Putamen (tissue), 1 donor: ENCODE data around the gene CPNE5.
"Not testable (repeated sequence)": the region's sequence is repeated elsewhere in the genome, so short reads cannot be mapped to it uniquely, and the experiment has no call there.

Source experiments
- DNase-seq: peaks from one replicate; pipeline ENCODE4 v3.0.0-alpha.2; 2016; ENCODE audit warnings: low spot score

Gene CPNE5

DNA sequence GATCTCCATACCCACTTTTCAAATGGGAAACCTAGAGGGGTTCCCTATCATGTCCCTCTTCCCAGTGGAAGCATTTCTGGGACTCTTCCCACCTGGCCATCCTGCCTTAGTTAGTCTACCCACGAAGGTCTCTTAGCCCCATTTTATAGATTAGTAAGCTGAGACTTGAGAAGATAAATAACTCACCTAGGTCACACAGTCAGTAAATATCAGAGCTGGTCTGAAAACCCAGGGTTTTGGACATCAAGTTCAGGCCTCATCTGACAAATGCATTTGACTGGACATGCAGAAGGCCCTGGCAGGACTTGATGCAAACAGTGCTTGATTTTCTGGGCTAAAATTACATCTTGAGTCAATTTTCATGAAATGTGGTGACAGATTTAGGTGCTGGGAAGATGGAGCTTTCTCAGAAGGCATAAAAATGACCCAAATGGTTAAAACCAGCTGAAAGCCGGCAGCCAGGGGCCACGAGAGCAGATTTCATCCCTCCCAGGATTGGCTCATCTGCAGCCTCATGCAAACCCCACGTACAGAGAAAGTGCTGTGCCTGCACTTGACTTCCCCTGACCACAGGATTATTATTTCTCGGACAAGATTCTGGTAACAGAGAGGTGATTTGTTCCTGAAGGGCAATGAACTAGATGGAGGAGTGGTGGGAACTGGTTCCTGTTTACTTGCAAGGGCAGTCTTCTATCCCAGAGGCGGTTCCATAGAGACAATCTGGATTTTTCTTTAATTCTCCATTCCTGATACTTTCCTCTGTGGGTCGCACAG, 23.1 kb downstream of the CPNE5 start:
- no peak for DNase-seq

- DNase-seq, result no peak
These were observed 25.0 kb downstream of the CPNE5 start for GRCh38 chr6:36814249-36814648.

DNA sequence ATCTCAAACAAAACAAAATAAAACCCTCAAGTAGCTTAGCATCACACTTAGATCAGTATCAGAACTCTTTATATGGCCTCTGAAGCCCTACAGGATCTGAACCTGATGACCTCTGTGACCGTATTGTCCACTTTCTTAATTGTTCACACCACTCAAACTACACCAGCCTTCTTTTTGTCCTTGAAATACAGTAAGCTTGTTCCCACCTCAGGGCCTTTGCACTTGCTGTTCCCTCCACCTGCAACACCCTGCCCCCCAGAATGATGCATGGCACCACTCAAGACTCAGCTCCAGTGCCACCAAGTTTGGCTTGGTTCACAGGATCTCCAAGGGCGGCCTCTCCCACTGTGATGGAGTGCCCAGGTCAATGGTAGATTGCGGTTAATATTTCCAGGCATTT, 25.7 kb downstream of the CPNE5 start:
- no peak for DNase-seq

GRCh38 chr6:36813047-36813446, 26.2 kb downstream of the CPNE5 start:
- DNase-seq, result not testable (repeated sequence)

GRCh38 chr6:36809941-36810803, 29.1 kb downstream of the CPNE5 start:
- DNase-seq, result no peak

GRCh38 chr6:36809156-36809555, 30.1 kb downstream of the CPNE5 start:
- DNase-seq, result no peak

GRCh38 chr6:36808634-36809033, 30.6 kb downstream of the CPNE5 start:
- no peak for DNase-seq

DNA sequence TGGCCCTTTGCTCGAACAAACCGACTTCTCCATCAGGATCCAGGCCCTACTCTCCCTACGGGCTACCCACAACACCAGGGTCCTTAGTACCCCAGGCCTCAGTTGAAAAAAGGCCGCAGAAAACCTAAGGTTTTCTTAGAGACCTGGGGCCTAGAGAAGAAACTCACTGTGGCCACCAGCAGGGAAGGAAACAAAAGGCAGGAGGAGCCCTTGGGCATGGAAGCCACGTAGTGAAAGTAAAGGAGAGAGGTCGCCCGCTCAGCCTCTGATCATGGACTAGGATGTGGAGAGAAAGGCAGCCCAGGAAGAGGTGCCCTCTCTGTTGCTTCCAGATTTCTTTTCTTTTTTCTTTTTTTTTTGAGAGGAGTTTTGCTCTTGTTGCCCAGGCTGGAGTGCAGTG, 31.5 kb downstream of the CPNE5 start:
- DNase-seq, result no peak

- no peak for DNase-seq
These were observed 32.1 kb downstream of the CPNE5 start for GRCh38 chr6:36807143-36807542.

DNA sequence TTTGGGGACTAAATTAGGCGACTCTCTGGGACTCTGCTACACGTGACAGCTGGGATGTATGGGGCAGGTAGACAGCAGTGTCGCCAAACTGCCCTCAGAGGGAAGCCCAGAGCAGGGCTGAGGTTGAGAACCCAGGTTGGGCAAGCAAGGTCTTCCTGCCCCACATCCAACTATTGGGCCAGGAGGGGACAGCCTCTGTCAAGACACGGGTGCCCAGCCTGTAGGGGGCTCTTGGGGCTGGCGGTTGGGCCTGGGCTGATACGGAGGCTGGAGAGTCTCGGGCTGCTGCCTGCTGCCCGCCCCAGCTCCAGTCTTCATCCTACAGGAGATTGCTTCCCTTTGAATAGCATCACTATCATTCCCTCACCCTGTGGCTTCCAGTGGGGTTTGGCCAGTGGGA, 33.3 kb downstream of the CPNE5 start:
- no peak for DNase-seq

GRCh38 chr6:36805096-36805797, 34.0 kb downstream of the CPNE5 start:
- no peak for DNase-seq

DNA sequence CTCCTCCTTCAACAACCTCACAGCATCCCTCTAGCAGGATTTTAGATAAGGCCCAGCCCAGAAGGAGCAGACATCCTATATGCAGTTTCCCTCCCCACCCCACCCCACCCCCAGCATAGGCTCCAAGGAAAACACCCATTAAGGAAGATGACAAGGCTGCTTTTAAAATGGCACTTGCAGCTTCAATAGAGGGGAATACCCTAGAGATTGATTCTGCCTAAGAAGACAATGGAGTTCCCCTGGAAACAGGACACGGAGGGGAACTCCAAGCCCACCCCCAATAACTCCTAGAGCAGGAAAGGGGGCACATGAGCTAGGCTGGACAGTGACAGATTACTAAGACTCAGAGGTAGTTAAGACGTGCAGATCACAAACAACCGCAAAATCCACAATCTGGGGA, 34.7 kb downstream of the CPNE5 start:
- no peak for DNase-seq

GRCh38 chr6:36803908-36804307, 35.3 kb downstream of the CPNE5 start:
- no peak for DNase-seq

GRCh38 chr6:36803482-36803881, 35.8 kb downstream of the CPNE5 start:
- no peak for DNase-seq

- no peak for DNase-seq
These were observed 38.8 kb downstream of the CPNE5 start for GRCh38 chr6:36800223-36801076.

- DNase-seq, result no peak
These were observed 40.4 kb downstream of the CPNE5 start for GRCh38 chr6:36798852-36799251.

DNA sequence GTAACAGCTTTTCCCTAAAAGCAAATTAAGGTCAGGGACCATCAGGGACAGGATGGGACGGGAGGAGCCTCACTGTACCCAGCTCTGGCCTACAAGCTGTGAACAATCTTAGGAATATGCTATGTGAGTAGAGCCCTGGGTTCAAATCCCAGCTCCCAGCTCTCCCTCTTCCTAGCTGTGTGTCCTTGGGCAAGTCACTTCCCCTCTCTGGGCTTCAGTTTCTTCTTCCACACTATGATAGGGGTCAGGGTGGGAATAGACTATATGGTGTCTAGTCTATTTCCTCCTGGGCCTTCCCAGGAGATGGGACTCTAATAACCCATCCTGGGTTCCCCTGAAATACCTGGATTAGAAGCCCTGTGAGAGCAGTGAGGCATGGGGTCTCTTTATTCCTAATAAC, 41.6 kb downstream of the CPNE5 start:
- no peak for DNase-seq

GRCh38 chr6:36797055-36797454, 42.2 kb downstream of the CPNE5 start:
- no peak for DNase-seq

GRCh38 chr6:36794713-36795065, 44.6 kb downstream of the CPNE5 start:
- no peak for DNase-seq

DNA sequence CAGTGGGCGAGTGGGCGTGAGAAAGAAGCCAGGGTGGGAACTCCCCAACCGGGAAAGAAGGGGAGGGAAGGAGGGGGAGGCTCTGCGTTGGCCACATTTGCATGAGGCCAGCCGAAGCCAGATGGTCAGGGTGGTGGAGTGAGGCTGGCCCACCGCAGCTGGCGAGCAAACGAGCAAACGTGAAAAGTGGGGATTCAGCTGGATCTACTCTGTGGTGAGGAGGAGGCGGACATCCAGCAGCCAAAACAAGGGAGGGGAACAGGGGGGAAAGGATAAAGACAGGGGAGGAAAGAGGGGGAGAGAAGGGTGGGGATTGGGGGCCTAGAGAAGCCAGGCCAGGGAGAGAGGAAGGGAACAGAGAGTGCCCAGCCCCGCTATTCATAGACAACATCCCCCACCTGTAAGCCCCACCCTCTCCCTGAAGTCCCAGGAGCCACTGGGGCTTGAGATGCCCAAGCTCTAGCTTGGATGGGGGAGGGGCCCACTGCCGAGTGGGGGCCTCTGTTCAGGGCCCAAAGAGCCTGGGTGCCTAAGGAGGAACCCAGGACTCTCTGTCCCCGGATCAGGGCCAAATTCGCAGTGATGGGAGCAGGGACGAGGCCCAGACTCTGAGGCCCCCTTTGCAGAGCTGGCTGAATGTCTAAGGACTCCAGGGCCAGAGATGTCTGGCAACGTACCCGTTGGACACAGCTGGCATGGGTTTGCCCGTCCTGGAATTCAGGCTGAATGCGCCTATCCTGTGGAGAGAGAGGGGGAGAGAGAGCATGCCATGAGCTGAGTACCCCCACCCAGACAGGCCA, 45.1 kb downstream of the CPNE5 start:
- no peak for DNase-seq

DNA sequence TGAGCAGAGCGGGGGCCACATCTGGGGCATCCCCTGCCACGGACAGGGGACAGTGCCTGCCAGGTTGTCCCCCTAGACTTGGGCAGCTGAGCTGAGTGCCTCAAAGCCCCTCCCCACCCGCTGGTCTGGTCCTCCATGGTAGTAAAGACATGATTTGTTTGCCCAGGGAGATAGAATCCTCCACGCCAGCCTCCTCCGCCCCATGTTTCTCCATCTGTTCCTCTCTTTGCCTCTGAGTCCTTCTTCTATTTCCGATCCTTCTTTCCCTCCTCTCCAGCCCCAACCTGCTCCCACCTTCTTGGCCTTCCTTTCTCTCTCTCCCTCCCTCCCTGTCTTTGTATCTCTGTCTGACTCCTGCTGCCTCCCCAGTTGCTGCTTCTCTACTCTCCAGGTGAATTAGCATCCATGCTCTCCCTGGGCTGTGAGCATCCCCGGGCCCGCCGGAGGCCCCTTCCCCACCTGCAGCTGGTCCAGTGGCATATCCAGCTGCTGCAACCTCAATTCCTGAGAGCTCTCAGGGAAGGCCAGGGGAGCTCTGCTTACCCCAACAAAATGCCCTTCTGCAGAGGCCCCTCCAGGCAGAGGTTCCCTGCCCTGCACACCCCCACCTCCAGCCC, 45.8 kb downstream of the CPNE5 start:
- no peak for DNase-seq
